Stimulated activated CD4-positive, alpha-beta T cell treated with anti-CD3 and anti-CD28 coated beads, Interleukin-15, amount 100 ng/mL, for 48 hours (primary cell): ENCODE results near the gene EYA4.
"Not testable (repeated sequence)": the region's sequence is repeated elsewhere in the genome, so short reads cannot be mapped to it uniquely, and the experiment has no call there.

ENCODE experiments used
- DNase-seq, 2 donors: peaks; one replicate each; pipeline ENCODE4 v3.0.0-alpha.2; 2020; ENCODE audit warnings: low read depth in 2 of 2

EYA4 gene

GRCh38 chr6:133350928-133351327 lies 109.8 kb downstream of the EYA4 start:
- no peak for DNase-seq

- DNase-seq: no peak
Observed at GRCh38 chr6:133352046-133352445, 110.9 kb downstream of the EYA4 start.

GRCh38 chr6:133353061-133353460 lies 111.9 kb downstream of the EYA4 start:
- no peak for DNase-seq

GRCh38 chr6:133355922-133356321 lies 114.8 kb downstream of the EYA4 start:
- DNase-seq: no peak

GRCh38 chr6:133358574-133359150 lies 117.5 kb downstream of the EYA4 start:
- DNase-seq: no peak

GRCh38 chr6:133359256-133359655 lies 118.1 kb downstream of the EYA4 start:
- DNase-seq: no peak

GRCh38 chr6:133359760-133360159 lies 118.6 kb downstream of the EYA4 start:
- DNase-seq: no peak

GRCh38 chr6:133360194-133360593 lies 119.0 kb downstream of the EYA4 start:
- no peak for DNase-seq

- DNase-seq: no peak
Observed at GRCh38 chr6:133362813-133363212, 121.7 kb downstream of the EYA4 start.

GRCh38 chr6:133368664-133369063 lies 127.5 kb downstream of the EYA4 start:
- no peak for DNase-seq

GRCh38 chr6:133369773-133370272 lies 128.7 kb downstream of the EYA4 start:
- DNase-seq: no peak

GRCh38 chr6:133376743-133377142 lies 135.6 kb downstream of the EYA4 start:
- no peak for DNase-seq

- DNase-seq: no peak
Observed at GRCh38 chr6:133377219-133377618, 136.1 kb downstream of the EYA4 start.

- no peak for DNase-seq
Observed at GRCh38 chr6:133380047-133380446, 138.9 kb downstream of the EYA4 start.

GRCh38 chr6:133380723-133381122 lies 139.6 kb downstream of the EYA4 start:
- no peak for DNase-seq

GRCh38 chr6:133388731-133389130 lies 147.6 kb downstream of the EYA4 start:
- DNase-seq: no peak

- DNase-seq: no peak
Observed at GRCh38 chr6:133390168-133390567, 149.0 kb downstream of the EYA4 start.

GRCh38 chr6:133392015-133392414 lies 150.9 kb downstream of the EYA4 start:
- DNase-seq: no peak

GRCh38 chr6:133392641-133393040 lies 151.5 kb downstream of the EYA4 start:
- no peak for DNase-seq

- no peak for DNase-seq
Observed at GRCh38 chr6:133393891-133394290, 152.7 kb downstream of the EYA4 start.

GRCh38 chr6:133394630-133395029 lies 153.5 kb downstream of the EYA4 start:
- no peak for DNase-seq

GRCh38 chr6:133396233-133396983 lies 155.3 kb downstream of the EYA4 start:
- DNase-seq: no peak

GRCh38 chr6:133396984-133397348 lies 155.8 kb downstream of the EYA4 start:
- no peak for DNase-seq

- not testable (repeated sequence) for DNase-seq
Observed at GRCh38 chr6:133397601-133398000, 156.4 kb downstream of the EYA4 start.
